Measurements from ENCODE around the gene NTNG1.

NTNG1 gene

GRCh38 chr1:107433635-107434360 lies 293.0 kb downstream of the NTNG1 start:
- no peak overlapping the region for H3K9ac ChIP-seq
- no peak for TF ChIP-seq CTCF (IDR thresholded peaks at IDR 0.05)
- H3K36me3 ChIP-seq (ENCODE audit: control insufficient read depth, insufficient read depth, low read length) = no peaks in the 10 kb centered on the region
- H3K4me2 ChIP-seq (ENCODE audit: low read length) = no peak overlapping the region
- no peak overlapping the region for H3K27ac ChIP-seq
- no peak overlapping the region for H3K4me3 ChIP-seq (ENCODE audit: low read depth, low read length)
- no peak overlapping the region for H2AFZ ChIP-seq
- H3K27me3 ChIP-seq (ENCODE audit: control insufficient read depth, insufficient read depth, low read length) = no peaks in the 10 kb centered on the region
- H3K79me2 ChIP-seq = no peaks in the 10 kb centered on the region
- no peaks in the 10 kb centered on the region for H3K4me1 ChIP-seq
- H3K9me3 ChIP-seq (ENCODE audit: control insufficient read depth, low read length) = no peaks in the 10 kb centered on the region

GRCh38 chr1:107434361-107434693 lies 293.5 kb downstream of the NTNG1 start:
- Histone ChIP-seq H3K9me3 (ENCODE audit: control insufficient read depth, low read length) (no peaks in the 10 kb centered on the region), H3K36me3 (ENCODE audit: control insufficient read depth, insufficient read depth, low read length) (no peaks in the 10 kb centered on the region), H2AFZ (no peak overlapping the region), H3K4me2 (ENCODE audit: low read length) (no peak overlapping the region), H3K27ac (no peak overlapping the region), H3K4me1 (no peaks in the 10 kb centered on the region), H3K27me3 (ENCODE audit: control insufficient read depth, insufficient read depth, low read length) (no peaks in the 10 kb centered on the region), H3K9ac (no peak overlapping the region), H3K79me2 (no peaks in the 10 kb centered on the region), H3K4me3 (ENCODE audit: low read depth, low read length) (no peak overlapping the region)
- TF ChIP-seq CTCF (IDR thresholded peaks at IDR 0.05) = no peak

GRCh38 chr1:107436552-107437241 lies 295.9 kb downstream of the NTNG1 start:
- H3K79me2 ChIP-seq = no peaks in the 10 kb centered on the region
- H3K9ac ChIP-seq = no peak overlapping the region
- H2AFZ ChIP-seq = no peak overlapping the region
- no peak overlapping the region for H3K4me3 ChIP-seq (ENCODE audit: low read depth, low read length)
- H3K27ac ChIP-seq = no peak overlapping the region
- H3K4me2 ChIP-seq (ENCODE audit: low read length) = no peak overlapping the region
- H3K36me3 ChIP-seq (ENCODE audit: control insufficient read depth, insufficient read depth, low read length) = no peaks in the 10 kb centered on the region
- no peak for TF ChIP-seq CTCF (IDR thresholded peaks at IDR 0.05)
- no peaks in the 10 kb centered on the region for H3K9me3 ChIP-seq (ENCODE audit: control insufficient read depth, low read length)
- no peaks in the 10 kb centered on the region for H3K27me3 ChIP-seq (ENCODE audit: control insufficient read depth, insufficient read depth, low read length)
- H3K4me1 ChIP-seq = no peaks in the 10 kb centered on the region

GRCh38 chr1:107439567-107439966 lies 298.7 kb downstream of the NTNG1 start:
- H3K9ac ChIP-seq = no peak overlapping the region
- no peak overlapping the region for H3K27ac ChIP-seq
- H3K36me3 ChIP-seq (ENCODE audit: control insufficient read depth, insufficient read depth, low read length) = no peaks in the 10 kb centered on the region
- H3K27me3 ChIP-seq (ENCODE audit: control insufficient read depth, insufficient read depth, low read length) = no peaks in the 10 kb centered on the region
- no peaks in the 10 kb centered on the region for H3K79me2 ChIP-seq
- H3K4me1 ChIP-seq = peaks cover 8% of the 10 kb centered on the region
- H3K4me2 ChIP-seq (ENCODE audit: low read length) = no peak overlapping the region
- no peaks in the 10 kb centered on the region for H3K9me3 ChIP-seq (ENCODE audit: control insufficient read depth, low read length)
- no peak for TF ChIP-seq CTCF (IDR thresholded peaks at IDR 0.05)
- H2AFZ ChIP-seq = no peak overlapping the region
- no peak overlapping the region for H3K4me3 ChIP-seq (ENCODE audit: low read depth, low read length)

- Histone ChIP-seq H3K4me1 (peaks cover 21% of the 10 kb centered on the region), H3K27me3 (ENCODE audit: control insufficient read depth, insufficient read depth, low read length) (no peaks in the 10 kb centered on the region), H3K36me3 (ENCODE audit: control insufficient read depth, insufficient read depth, low read length) (no peaks in the 10 kb centered on the region), H2AFZ (no peak overlapping the region), H3K4me2 (ENCODE audit: low read length) (no peak overlapping the region), H3K79me2 (no peaks in the 10 kb centered on the region), H3K9me3 (ENCODE audit: control insufficient read depth, low read length) (no peaks in the 10 kb centered on the region), H3K4me3 (ENCODE audit: low read depth, low read length) (no peak overlapping the region), H3K9ac (no peak overlapping the region), H3K27ac (no peak overlapping the region)
- TF ChIP-seq CTCF (IDR thresholded peaks at IDR 0.05) = no peak
Measured at GRCh38 chr1:107442551-107442950, 301.7 kb downstream of the NTNG1 start.
